Adrenal gland (tissue), 12 donors: ENCODE data around the gene ECSCR. TPM values are rescaled to one million over a fixed set of nuclear protein-coding genes. Genes with fewer than 3 reads are reported as not detected.

ENCODE experiments used
- DNase-seq, 7 donors: peaks; one replicate each; pipeline ENCODE4 v3.0.0-alpha.2; 2019 to 2020
- H3K27ac ChIP-seq, 5 donors: fragments of 200-600 bp; sonication (generic) in 4 of 5; 1 replicate in 3 of 5; 2 replicates in 2 of 5; pipeline versions ENCODE4 v1.5.1 to v1.8.0; 2016 to 2020; ENCODE audit warnings: mild to moderate bottlenecking in 1 of 5
- H3K27me3 ChIP-seq: fragments of 200-600 bp; 2 replicates; pipeline ENCODE4 v1.8.0; 2021
- H3K36me3 ChIP-seq, 2 donors: fragments of 200-600 bp; replicated peaks in 1 of 2; 1 replicate in 1 of 2; 2 replicates in 1 of 2; pipeline versions ENCODE4 v1.5.1 to v1.8.0; 2018 to 2022
- H3K4me1 ChIP-seq, 2 donors: fragments of 200-600 bp; replicated peaks in 1 of 2; 1 replicate in 1 of 2; 2 replicates in 1 of 2; pipeline versions ENCODE4 v1.5.1 to v1.8.0; 2018 to 2021
- H3K4me3 ChIP-seq, 4 donors: fragments of 200-600 bp; sonication (generic) in 3 of 4; one replicate each; pipeline ENCODE4 v1.5.1; 2016 to 2018
- H3K9me3 ChIP-seq, 3 donors: fragments of 200-600 bp; sonication (generic) in 1 of 3; replicated peaks in 1 of 3; 1 replicate in 2 of 3; 2 replicates in 1 of 3; pipeline versions ENCODE4 v1.5.1 to v1.8.0; 2016 to 2021
- POLR2A ChIP-seq, 2 donors: fragments of 450-650 bp; IDR thresholded peaks; one replicate each; pipeline ENCODE4 v1.6.1; 2017; ENCODE audit warnings: antibody characterized with exemption in 2 of 2, mild to moderate bottlenecking in 2 of 2, moderate library complexity in 1 of 2
- WGBS, 4 donors: extraction: QIAGEN DNeasy Blood & Tissue Kit in 2 of 4; methylation state at CpG; one replicate each; pipeline versions ENCODE4 v1.1.5 to v1.1.7; 2013 to 2017; 5-methylcytosine and 5-hydroxymethylcytosine counted together
- intact Hi-C, 2 donors: fragments of 100-400 bp; cut with DNase I; formaldehyde crosslinking; loops; one replicate each; pipeline versions ENCODE4 v1.14.1 to v1.15.0; 2022 to 2023
- polyA plus RNA-seq, 3 donors: library from polyadenylated mRNA; stranded (reverse); fragments of 200-250 nt in 2 of 3; fragments of 350-450 nt in 1 of 3; fragmentation: Illumina TruSeq in 1 of 3; extraction: RNeasy Lipid Tissue Mini Kit (QIAGEN cat#74804) in 1 of 3; gene quantifications; one replicate each; pipeline ENCODE4 v1.2.3, GENCODE V29; 2013 to 2014
- total RNA-seq, 9 donors: library from RNA; depleted of rRNA in 4 of 9; stranded (reverse); fragments of >200 nt in 4 of 9; fragments of 120-200 nt in 1 of 9; fragmentation: NEBNext Ultra II Directional in 1 of 9; extraction: Animal tissue kit (Norgen Biotek cat#: 25700) in 1 of 9; gene quantifications; one replicate each; pipeline versions ENCODE4 v1.1.0 to v1.2.4, GENCODE V29; 2013 to 2023
- TF ChIP-seq, protein P1 (sequence below), 6 experiments: fragments of 450-650 bp in 4 of 6; fragments of 200-600 bp in 2 of 6; sonication (generic) in 1 of 6; IDR thresholded peaks; 1 replicate in 5 of 6; 2 replicates in 1 of 6; pipeline versions ENCODE4 v1.5.1 to v1.8.0; 2016 to 2021; ENCODE audit warnings: antibody characterized with exemption in 6 of 6, mild to moderate bottlenecking in 2 of 6, moderate library complexity in 1 of 6
- donor health status: healthy with polysubstance abuse.
- donor health status: Bipolar disorder and iron deficiency.
- donor health status: DM: yes; HTN: yes; CAD: no.
- donor health status: DM: no; HTN: no; CAD: no.
- donor health status: DM: no; HTN: no; CAD: no.
- donor health status: DM: yes; HTN: yes; CAD: no.

ECSCR gene
- total and polyA plus RNA-seq, 12 donors = 4.6 to 24.8 (median 11.5) TPM

DNA sequence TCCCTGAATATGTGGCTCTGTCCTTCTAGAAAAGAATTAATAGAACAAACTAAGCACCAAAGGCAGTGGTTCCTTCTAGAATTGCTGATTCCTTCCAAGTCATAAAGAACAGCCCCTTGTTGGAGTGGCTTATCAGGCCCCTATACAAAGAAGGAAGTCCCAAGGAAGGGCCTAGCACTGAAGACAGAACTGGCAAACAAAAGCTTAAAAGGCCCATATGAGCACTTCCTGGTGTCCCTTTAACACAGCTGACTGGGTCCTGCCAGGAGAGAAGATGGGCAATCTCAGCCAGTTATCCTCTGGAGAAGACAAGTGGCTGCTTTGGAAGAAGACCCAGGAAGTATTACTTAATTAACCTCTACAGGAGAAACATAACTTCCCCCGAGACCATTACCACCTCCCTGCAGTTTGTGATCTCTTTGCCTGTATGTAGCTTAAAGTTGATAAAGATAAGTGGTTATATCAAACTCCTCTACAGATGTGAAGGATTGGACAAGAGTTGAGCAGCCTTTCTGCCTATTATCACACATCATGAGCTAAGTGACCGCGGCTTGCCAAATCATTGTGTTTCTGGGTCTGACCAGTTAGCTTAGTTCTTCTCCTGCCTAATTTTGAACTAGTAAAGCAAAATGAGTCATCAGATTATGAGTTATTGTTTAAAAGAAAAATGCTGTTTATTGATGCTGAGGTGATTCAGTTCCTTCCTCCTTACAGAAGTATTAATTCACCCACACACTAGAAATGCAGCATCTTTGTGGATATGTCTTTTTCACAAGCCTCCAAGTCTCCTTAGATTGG is 33.3 kb upstream of the ECSCR start:
- no peak for DNase-seq
- TF ChIP-seq POLR2A (IDR thresholded peaks at IDR 0.05) = no peak
- TF ChIP-seq, protein P1, sequence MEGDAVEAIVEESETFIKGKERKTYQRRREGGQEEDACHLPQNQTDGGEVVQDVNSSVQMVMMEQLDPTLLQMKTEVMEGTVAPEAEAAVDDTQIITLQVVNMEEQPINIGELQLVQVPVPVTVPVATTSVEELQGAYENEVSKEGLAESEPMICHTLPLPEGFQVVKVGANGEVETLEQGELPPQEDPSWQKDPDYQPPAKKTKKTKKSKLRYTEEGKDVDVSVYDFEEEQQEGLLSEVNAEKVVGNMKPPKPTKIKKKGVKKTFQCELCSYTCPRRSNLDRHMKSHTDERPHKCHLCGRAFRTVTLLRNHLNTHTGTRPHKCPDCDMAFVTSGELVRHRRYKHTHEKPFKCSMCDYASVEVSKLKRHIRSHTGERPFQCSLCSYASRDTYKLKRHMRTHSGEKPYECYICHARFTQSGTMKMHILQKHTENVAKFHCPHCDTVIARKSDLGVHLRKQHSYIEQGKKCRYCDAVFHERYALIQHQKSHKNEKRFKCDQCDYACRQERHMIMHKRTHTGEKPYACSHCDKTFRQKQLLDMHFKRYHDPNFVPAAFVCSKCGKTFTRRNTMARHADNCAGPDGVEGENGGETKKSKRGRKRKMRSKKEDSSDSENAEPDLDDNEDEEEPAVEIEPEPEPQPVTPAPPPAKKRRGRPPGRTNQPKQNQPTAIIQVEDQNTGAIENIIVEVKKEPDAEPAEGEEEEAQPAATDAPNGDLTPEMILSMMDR (IDR thresholded peaks at IDR 0.05) = no peak
- no peaks in the 10 kb centered on the region for H3K36me3 ChIP-seq
- 81 to 96% (median 88%) methylated on average over 3 of the region's 3 CpGs for WGBS, 4 donors
- no peaks in the 10 kb centered on the region for H3K9me3 ChIP-seq
- H3K27me3 ChIP-seq = no peaks in the 10 kb centered on the region
- intact Hi-C loops = no loop called here
- peaks cover 0 to 11% of the 10 kb centered on the region in 2 donors for H3K4me1 ChIP-seq
- H3K27ac ChIP-seq = peak overlapping the region in 1 of 5 donors; percentile 38
- H3K4me3 ChIP-seq = no peak overlapping the region

- TF ChIP-seq POLR2A (IDR thresholded peaks at IDR 0.05) = no peak
- TF ChIP-seq, protein P1 (IDR thresholded peaks at IDR 0.05) = no peak
- no peak overlapping the region for H3K4me3 ChIP-seq
- peak overlapping the region in 1 of 5 donors; percentile 38 for H3K27ac ChIP-seq
- no peaks in the 10 kb centered on the region for H3K9me3 ChIP-seq
- peaks cover 0 to 11% of the 10 kb centered on the region in 2 donors for H3K4me1 ChIP-seq
- H3K27me3 ChIP-seq = no peaks in the 10 kb centered on the region
- intact Hi-C loops = no loop called here
- no peak for DNase-seq
- H3K36me3 ChIP-seq = no peaks in the 10 kb centered on the region
Observed at GRCh38 chr5:139494832-139495231, 32.3 kb upstream of the ECSCR start.

- Histone ChIP-seq H3K4me1 (peaks cover 0 to 11% of the 10 kb centered on the region in 2 donors), H3K27ac (no peak overlapping the region), H3K27me3 (no peaks in the 10 kb centered on the region), H3K4me3 (no peak overlapping the region), H3K9me3 (no peaks in the 10 kb centered on the region), H3K36me3 (no peaks in the 10 kb centered on the region)
- intact Hi-C loops = no loop called here
- no peak for TF ChIP-seq POLR2A (IDR thresholded peaks at IDR 0.05)
- TF ChIP-seq, protein P1 (IDR thresholded peaks at IDR 0.05) = no peak
- WGBS, 4 donors = 87 to 96% (median 93%) methylated on average over 3 of the region's 3 CpGs
- no peak for DNase-seq
Observed at GRCh38 chr5:139494256-139494655, 31.7 kb upstream of the ECSCR start.

DNA sequence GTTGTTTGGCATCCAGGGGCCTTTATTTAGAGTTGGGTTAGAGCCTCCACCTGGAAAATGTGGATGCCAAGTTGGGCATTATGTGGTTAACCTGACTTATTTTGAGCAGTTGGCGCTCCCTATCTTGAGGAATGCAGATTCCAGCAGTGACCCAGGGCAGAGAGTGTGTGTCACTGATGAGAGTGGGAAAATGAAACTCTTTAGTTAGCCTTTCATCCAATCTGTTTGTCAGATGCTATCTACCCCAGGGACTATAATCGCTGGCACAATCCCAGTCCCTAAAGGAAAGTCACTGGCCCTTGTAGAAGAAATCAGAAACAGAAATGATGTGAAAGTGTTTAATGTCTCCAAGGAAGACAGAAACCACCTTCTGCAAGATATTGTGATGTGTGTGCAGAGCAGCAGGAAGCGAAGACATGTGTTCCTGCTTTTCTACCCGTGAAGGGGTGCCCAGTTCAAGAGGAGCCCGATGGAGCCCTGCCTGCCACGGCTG is 30.2 kb upstream of the ECSCR start:
- no peak overlapping the region for H3K4me3 ChIP-seq
- DNase-seq = peak in 5 of 7 donors; percentile 26 to 71 (median 38)
- H3K9me3 ChIP-seq = no peaks in the 10 kb centered on the region
- no peaks in the 10 kb centered on the region for H3K27me3 ChIP-seq
- H3K36me3 ChIP-seq = no peaks in the 10 kb centered on the region
- intact Hi-C loops = no loop called here
- peak overlapping the region in 3 of 5 donors; percentile 2 to 75 (median 44) for H3K27ac ChIP-seq
- 39 to 48% (median 43%) methylated on average over 6 of the region's 6 CpGs for WGBS, 4 donors
- TF ChIP-seq, protein P1 (IDR thresholded peaks at IDR 0.05) = no peak
- no peak for TF ChIP-seq POLR2A (IDR thresholded peaks at IDR 0.05)
- peaks cover 0 to 11% of the 10 kb centered on the region in 2 donors for H3K4me1 ChIP-seq
